GM20000 (cell line): ENCODE results near the gene KIF11.

ENCODE experiments used
- DNase-seq: peaks from one replicate; pipeline ENCODE4 v3.0.0; 2012; ENCODE audit warnings: low spot score
- CTCF ChIP-seq: IDR thresholded peaks from 2 replicates; pipeline ENCODE4 v1.5.1; 2012; ENCODE audit warnings: mild to moderate bottlenecking, control low read depth; ENCODE audit errors: extremely low read depth, missing control alignments

KIF11 gene

GRCh38 chr10:92592761-92593618 lies at the start of gene KIF11:
KIF11 (plus strand) TSS chr10:92593130; CDS start chr10:92593376, 246 bp downstream.
- DNase-seq = peak; percentile 93
- no peak for TF ChIP-seq CTCF

DNA sequence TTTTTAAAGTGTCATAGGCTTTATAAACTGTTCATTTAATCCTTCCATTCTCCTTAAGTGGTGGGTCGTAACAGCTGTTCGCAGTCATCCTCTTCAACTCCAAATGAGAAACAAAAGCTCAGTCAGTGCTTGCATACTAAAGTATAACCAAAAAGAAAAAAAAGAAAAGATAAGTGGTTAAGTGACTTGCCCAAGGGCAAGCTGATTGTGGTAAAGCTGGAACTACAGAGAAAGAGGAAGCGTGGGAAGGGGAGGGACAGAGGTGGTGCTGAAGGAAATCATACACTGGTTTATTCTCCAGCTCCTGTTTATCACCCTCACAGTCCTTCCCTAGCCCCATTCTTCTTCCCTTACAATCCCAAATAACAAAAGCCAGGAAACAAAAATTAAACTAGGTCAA lies 48.6 kb upstream of the KIF11 start:
- DNase-seq = no peak
- no peak for TF ChIP-seq CTCF

GRCh38 chr10:92545556-92545955 lies 47.4 kb upstream of the KIF11 start:
- no peak for DNase-seq
- no peak for TF ChIP-seq CTCF

DNA sequence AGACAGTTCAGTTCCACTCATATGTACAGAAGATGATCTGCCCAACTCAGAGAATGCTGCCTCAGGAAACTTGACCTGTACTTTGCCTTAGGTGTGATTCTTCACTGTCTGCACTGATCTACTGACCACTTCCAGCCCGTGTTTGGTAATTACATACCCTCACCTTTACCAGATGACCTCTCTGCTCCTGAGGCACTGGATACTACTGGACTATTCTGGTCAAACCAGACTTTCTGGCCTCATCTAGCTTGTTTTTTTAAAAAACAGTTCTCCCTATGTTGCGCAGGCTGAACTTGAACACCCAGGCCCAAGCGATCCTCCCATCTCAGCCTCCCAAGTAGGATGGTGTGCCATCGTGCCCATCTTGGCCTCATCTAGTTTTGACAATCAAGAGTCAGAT lies 45.3 kb upstream of the KIF11 start:
- TF ChIP-seq CTCF = no peak
- no peak for DNase-seq

DNA sequence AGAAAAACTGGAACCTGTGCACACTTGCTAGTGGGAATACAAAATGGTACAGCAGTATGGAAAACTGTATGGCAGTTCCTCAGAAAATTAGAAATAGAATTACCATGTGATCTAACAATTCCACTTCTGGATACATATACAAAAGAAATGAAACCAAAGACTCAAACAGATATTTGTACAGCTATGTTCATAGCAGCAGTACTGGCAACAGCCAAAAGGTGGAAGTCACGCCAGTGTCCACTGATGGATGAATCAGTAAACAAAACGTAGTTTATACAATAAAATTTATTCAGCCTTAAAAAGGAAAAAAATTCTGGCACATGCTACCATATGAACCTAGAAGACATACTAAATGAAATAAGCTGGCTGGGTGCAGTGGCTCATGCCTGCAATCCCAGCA lies 42.0 kb upstream of the KIF11 start:
- DNase-seq = no peak
- no peak for TF ChIP-seq CTCF

DNA sequence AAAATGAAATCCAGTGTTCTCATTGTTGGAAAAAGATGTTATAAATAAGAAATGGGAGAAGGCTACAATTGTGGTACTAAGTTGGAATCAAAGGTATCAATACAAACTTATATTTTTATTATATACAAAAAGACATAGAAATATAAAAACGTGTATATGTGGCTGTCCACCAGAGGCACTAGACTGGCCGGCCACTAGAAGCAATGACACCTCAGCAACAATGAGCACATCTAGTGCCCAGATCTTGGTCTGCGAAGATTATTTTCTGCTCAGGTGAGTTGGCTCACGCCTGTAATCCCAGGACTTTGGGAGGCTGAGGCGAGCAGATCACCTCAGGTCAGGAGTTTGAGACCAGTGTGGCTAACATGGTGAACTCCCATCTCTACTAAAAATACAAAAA lies 40.6 kb upstream of the KIF11 start:
- TF ChIP-seq CTCF = peak; percentile 14
- no peak for DNase-seq

GRCh38 chr10:92553959-92554358 lies 39.0 kb upstream of the KIF11 start:
- DNase-seq = no peak
- TF ChIP-seq CTCF = no peak
